ENCODE results near the gene PRRC2B. TPM values are rescaled to one million over a fixed set of nuclear protein-coding genes. Genes with fewer than 3 reads are reported as not detected.

The PRRC2B gene
- total and polyA plus RNA-seq, 2 experiments from 2014 or later, result 48.2 to 118 TPM

GRCh38 chr9:131409458-131409992 lies 15.6 kb downstream of the PRRC2B start:
- H3K27me3 ChIP-seq, result no peaks in the 10 kb centered on the region
- H3K9me2 ChIP-seq (replicated peaks; ENCODE audit: insufficient read depth), result no peaks in the 10 kb centered on the region
- peaks cover 100% of the 10 kb centered on the region for H4K20me1 ChIP-seq (ENCODE audit: insufficient read depth, poor library complexity, severe bottlenecking)
- TF ChIP-seq EZH2phosphoT487 (IDR thresholded peaks at IDR 0.05; ENCODE audit: low read depth, severe bottlenecking, unreplicated experiment), result no peak
- no peak for TF ChIP-seq EZH2 (IDR thresholded peaks at IDR 0.05; ENCODE audit: borderline replicate concordance)
- TF ChIP-seq, protein P1, sequence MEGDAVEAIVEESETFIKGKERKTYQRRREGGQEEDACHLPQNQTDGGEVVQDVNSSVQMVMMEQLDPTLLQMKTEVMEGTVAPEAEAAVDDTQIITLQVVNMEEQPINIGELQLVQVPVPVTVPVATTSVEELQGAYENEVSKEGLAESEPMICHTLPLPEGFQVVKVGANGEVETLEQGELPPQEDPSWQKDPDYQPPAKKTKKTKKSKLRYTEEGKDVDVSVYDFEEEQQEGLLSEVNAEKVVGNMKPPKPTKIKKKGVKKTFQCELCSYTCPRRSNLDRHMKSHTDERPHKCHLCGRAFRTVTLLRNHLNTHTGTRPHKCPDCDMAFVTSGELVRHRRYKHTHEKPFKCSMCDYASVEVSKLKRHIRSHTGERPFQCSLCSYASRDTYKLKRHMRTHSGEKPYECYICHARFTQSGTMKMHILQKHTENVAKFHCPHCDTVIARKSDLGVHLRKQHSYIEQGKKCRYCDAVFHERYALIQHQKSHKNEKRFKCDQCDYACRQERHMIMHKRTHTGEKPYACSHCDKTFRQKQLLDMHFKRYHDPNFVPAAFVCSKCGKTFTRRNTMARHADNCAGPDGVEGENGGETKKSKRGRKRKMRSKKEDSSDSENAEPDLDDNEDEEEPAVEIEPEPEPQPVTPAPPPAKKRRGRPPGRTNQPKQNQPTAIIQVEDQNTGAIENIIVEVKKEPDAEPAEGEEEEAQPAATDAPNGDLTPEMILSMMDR (IDR thresholded peaks at IDR 0.05; ENCODE audit: poor library complexity), result no peak
- peaks cover 100% of the 10 kb centered on the region for H3K79me2 ChIP-seq
- H2AFZ ChIP-seq, result no peak overlapping the region
- no peak overlapping the region for H3K27ac ChIP-seq
- no peak overlapping the region for H3K4me3 ChIP-seq
- H3K9me3 ChIP-seq (ENCODE audit: low read depth), result no peaks in the 10 kb centered on the region
- 60% methylated on average over 7 of the region's 7 CpGs for WGBS (ENCODE audit: low lambda C conversion rate, missing lambda C conversion rate)
- no peak overlapping the region for H3K4me2 ChIP-seq
- H3K4me1 ChIP-seq (ENCODE audit: insufficient read depth), result peaks cover 57% of the 10 kb centered on the region
- no peaks in the 10 kb centered on the region for H3K36me3 ChIP-seq (replicated peaks; ENCODE audit: insufficient read depth, low read depth)
- no peak for DNase-seq (ENCODE audit: low spot score)

DNA sequence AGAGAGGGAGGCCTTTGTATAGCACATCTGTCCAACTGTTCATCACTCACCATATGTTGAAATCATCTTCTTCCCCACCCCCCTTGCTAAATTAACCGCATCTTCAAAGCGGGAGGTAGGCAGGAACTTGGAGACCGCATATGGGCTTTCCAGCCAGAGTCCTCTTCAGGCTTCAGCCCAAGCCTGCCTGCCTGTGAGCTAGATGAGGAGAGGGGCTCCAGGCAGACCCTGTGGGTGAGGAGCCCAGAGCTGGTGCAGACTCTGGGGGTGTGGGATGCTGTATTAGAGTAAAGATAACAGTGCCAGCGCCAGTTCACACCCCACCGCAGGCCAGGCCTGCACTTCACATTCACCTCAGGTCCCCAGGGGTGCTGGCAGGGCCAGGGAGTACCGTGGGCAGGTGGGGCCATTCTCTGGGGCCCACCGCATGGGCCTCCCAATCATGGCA lies 16.2 kb downstream of the PRRC2B start:
- 77% methylated on average over 7 of the region's 7 CpGs for WGBS (ENCODE audit: low lambda C conversion rate, missing lambda C conversion rate)
- Histone ChIP-seq H3K27me3 (no peaks in the 10 kb centered on the region), H3K27ac (no peak overlapping the region)

GRCh38 chr9:131411719-131412681 lies 18.1 kb downstream of the PRRC2B start:
- Histone ChIP-seq H3K27ac (peak overlapping the region; percentile 43), H3K79me2 (peaks cover 100% of the 10 kb centered on the region), H3K36me3 (replicated peaks; ENCODE audit: insufficient read depth, low read depth) (no peaks in the 10 kb centered on the region), H3K9me2 (replicated peaks; ENCODE audit: insufficient read depth) (no peaks in the 10 kb centered on the region), H3K27me3 (no peaks in the 10 kb centered on the region), H3K4me3 (no peak overlapping the region), H3K9me3 (ENCODE audit: low read depth) (no peaks in the 10 kb centered on the region), H3K4me2 (peak overlapping the region; percentile 20), H2AFZ (no peak overlapping the region), H4K20me1 (ENCODE audit: insufficient read depth, poor library complexity, severe bottlenecking) (peaks cover 100% of the 10 kb centered on the region), H3K4me1 (ENCODE audit: insufficient read depth) (peaks cover 34% of the 10 kb centered on the region)
- DNase-seq (ENCODE audit: low spot score), result no peak
- TF ChIP-seq EZH2 (IDR thresholded peaks at IDR 0.05; ENCODE audit: borderline replicate concordance), result no peak
- TF ChIP-seq, protein P1 (IDR thresholded peaks at IDR 0.05; ENCODE audit: poor library complexity), result no peak
- no peak for TF ChIP-seq EZH2phosphoT487 (IDR thresholded peaks at IDR 0.05; ENCODE audit: low read depth, severe bottlenecking, unreplicated experiment)
- WGBS (ENCODE audit: low lambda C conversion rate, missing lambda C conversion rate), result 74% methylated on average over 15 of the region's 15 CpGs

More for the DNA sequence above, 16.2 kb downstream of the PRRC2B start:
- Histone ChIP-seq H2AFZ (no peak overlapping the region), H3K4me3 (no peak overlapping the region), H3K36me3 (replicated peaks; ENCODE audit: insufficient read depth, low read depth) (no peaks in the 10 kb centered on the region), H4K20me1 (ENCODE audit: insufficient read depth, poor library complexity, severe bottlenecking) (peaks cover 100% of the 10 kb centered on the region), H3K9me3 (ENCODE audit: low read depth) (no peaks in the 10 kb centered on the region), H3K79me2 (peaks cover 100% of the 10 kb centered on the region), H3K4me2 (no peak overlapping the region), H3K9me2 (replicated peaks; ENCODE audit: insufficient read depth) (no peaks in the 10 kb centered on the region), H3K4me1 (ENCODE audit: insufficient read depth) (peaks cover 51% of the 10 kb centered on the region)
- DNase-seq (ENCODE audit: low spot score), result no peak
- TF ChIP-seq EZH2phosphoT487 (IDR thresholded peaks at IDR 0.05; ENCODE audit: low read depth, severe bottlenecking, unreplicated experiment) (no peak), EZH2 (IDR thresholded peaks at IDR 0.05; ENCODE audit: borderline replicate concordance) (no peak)
- TF ChIP-seq, protein P1 (IDR thresholded peaks at IDR 0.05; ENCODE audit: poor library complexity), result no peak
